Kidney epithelial cell (primary cell): ENCODE measurements around the gene TRIO. TPM values are rescaled to one million over a fixed set of nuclear protein-coding genes. Genes with fewer than 3 reads are reported as not detected.
"Not testable (repeated sequence)": the region's sequence is repeated elsewhere in the genome, so short reads cannot be mapped to it uniquely, and the experiment has no call there.

Experiments used
- DNase-seq: peaks from one replicate; pipeline ENCODE4 v3.0.0-alpha.2; 2010; ENCODE audit warnings: low read depth
- H3K27me3 ChIP-seq: 2 replicates; pipeline ENCODE4 v1.6.0; 2011; ENCODE audit warnings: low read length; ENCODE audit not compliant: control insufficient read depth, insufficient read depth
- H3K36me3 ChIP-seq: 2 replicates; pipeline ENCODE4 v1.5.1; 2011; ENCODE audit warnings: low read length; ENCODE audit not compliant: control insufficient read depth, insufficient read depth
- H3K4me3 ChIP-seq: 2 replicates; pipeline ENCODE4 v1.5.1; 2011; ENCODE audit warnings: low read depth, mild to moderate bottlenecking, control low read depth, low read length
- CTCF ChIP-seq: IDR thresholded peaks from 2 replicates; pipeline ENCODE4 v1.5.1; 2011; ENCODE audit warnings: mild to moderate bottlenecking, moderate library complexity, low read length, control low read depth, inconsistent platforms; ENCODE audit not compliant: insufficient read depth, poor library complexity, severe bottlenecking
- total RNA-seq: library from RNA; depleted of rRNA; stranded (reverse); fragments of >200 nt; gene quantifications from 2 replicates; pipeline ENCODE4 v1.2.3, GENCODE V29; 2015

TRIO gene
- total RNA-seq, 1 donor from 2014 or later, result 174 TPM

- TF ChIP-seq CTCF, result no peak
- H3K4me3 ChIP-seq, result no peak overlapping the region
- H3K36me3 ChIP-seq, result peaks cover 3% of the 10 kb centered on the region
- H3K27me3 ChIP-seq, result no peaks in the 10 kb centered on the region
- no peak for DNase-seq
Measured at GRCh38 chr5:14382640-14383039, 239.5 kb downstream of the TRIO start.

- no peak for TF ChIP-seq CTCF
- Histone ChIP-seq H3K36me3 (peaks cover 2% of the 10 kb centered on the region), H3K27me3 (no peaks in the 10 kb centered on the region), H3K4me3 (no peak overlapping the region)
- no peak for DNase-seq
Measured at GRCh38 chr5:14383923-14384322, 240.8 kb downstream of the TRIO start.

- H3K36me3 ChIP-seq, result peaks cover 2% of the 10 kb centered on the region
- no peak overlapping the region for H3K4me3 ChIP-seq
- TF ChIP-seq CTCF, result no peak
- no peak for DNase-seq
- H3K27me3 ChIP-seq, result no peaks in the 10 kb centered on the region
Measured at GRCh38 chr5:14385019-14385418, 241.9 kb downstream of the TRIO start.

- H3K4me3 ChIP-seq, result no peak overlapping the region
- DNase-seq, result no peak
- H3K36me3 ChIP-seq, result peaks cover 2% of the 10 kb centered on the region
- TF ChIP-seq CTCF, result no peak
- no peaks in the 10 kb centered on the region for H3K27me3 ChIP-seq
Measured at GRCh38 chr5:14386884-14387624, 243.9 kb downstream of the TRIO start.

GRCh38 chr5:14388741-14389140 is 245.6 kb downstream of the TRIO start:
- Histone ChIP-seq H3K36me3 (peaks cover 2% of the 10 kb centered on the region), H3K27me3 (no peaks in the 10 kb centered on the region), H3K4me3 (no peak overlapping the region)
- DNase-seq, result no peak
- TF ChIP-seq CTCF, result no peak

GRCh38 chr5:14392552-14392951 is 249.4 kb downstream of the TRIO start:
- not testable (repeated sequence) for H3K27me3 ChIP-seq, DNase-seq, H3K36me3 ChIP-seq, H3K4me3 ChIP-seq
